ENCODE results near the gene SYMPK. TPM values are rescaled to one million over a fixed set of nuclear protein-coding genes. Genes with fewer than 3 reads are reported as not detected.
A peak's percentile ranks its signal among the peaks of the same experiment; 100 is the strongest.

Gene SYMPK
- total RNA-seq, 1 donor from 2014 or later = 72.1 TPM

GRCh38 chr19:45890877-45891276 lies 27.9 kb upstream of the SYMPK start:
- no peak for DNase-seq (ENCODE audit: extremely low spot score, unreplicated experiment)
- H3K4me1 Mint-ChIP-seq (ENCODE audit: unreplicated experiment) = peaks cover 9% of the 10 kb centered on the region
- H3K27ac Mint-ChIP-seq (ENCODE audit: unreplicated experiment) = no peak overlapping the region
- no peaks in the 10 kb centered on the region for H3K9me3 Mint-ChIP-seq (ENCODE audit: unreplicated experiment)
- peaks cover 10% of the 10 kb centered on the region for H3K36me3 Mint-ChIP-seq (ENCODE audit: unreplicated experiment)
- TF ChIP-seq CTCF (IDR thresholded peaks at IDR 0.05) = no peak
- H3K4me3 Mint-ChIP-seq (ENCODE audit: unreplicated experiment) = no peak overlapping the region
- H3K27me3 Mint-ChIP-seq (ENCODE audit: unreplicated experiment) = no peaks in the 10 kb centered on the region

GRCh38 chr19:45889210-45889885 lies 26.4 kb upstream of the SYMPK start:
- no peak overlapping the region for H3K27ac Mint-ChIP-seq (ENCODE audit: unreplicated experiment)
- no peak overlapping the region for H3K4me3 Mint-ChIP-seq (ENCODE audit: unreplicated experiment)
- no peaks in the 10 kb centered on the region for H3K9me3 Mint-ChIP-seq (ENCODE audit: unreplicated experiment)
- H3K36me3 Mint-ChIP-seq (ENCODE audit: unreplicated experiment) = peaks cover 2% of the 10 kb centered on the region
- H3K4me1 Mint-ChIP-seq (ENCODE audit: unreplicated experiment) = peaks cover 14% of the 10 kb centered on the region
- H3K27me3 Mint-ChIP-seq (ENCODE audit: unreplicated experiment) = no peaks in the 10 kb centered on the region
- no peak for DNase-seq (ENCODE audit: extremely low spot score, unreplicated experiment)
- no peak for TF ChIP-seq CTCF (IDR thresholded peaks at IDR 0.05)

- Mint-ChIP-seq H3K36me3 (ENCODE audit: unreplicated experiment) (peaks cover 6% of the 10 kb centered on the region), H3K4me3 (ENCODE audit: unreplicated experiment) (peak overlapping the region; percentile 96), H3K27ac (ENCODE audit: unreplicated experiment) (peak overlapping the region; percentile 98), H3K27me3 (ENCODE audit: unreplicated experiment) (no peaks in the 10 kb centered on the region), H3K9me3 (ENCODE audit: unreplicated experiment) (no peaks in the 10 kb centered on the region), H3K4me1 (ENCODE audit: unreplicated experiment) (peaks cover 22% of the 10 kb centered on the region)
- DNase-seq (ENCODE audit: extremely low spot score, unreplicated experiment) = no peak
- TF ChIP-seq CTCF (IDR thresholded peaks at IDR 0.05) = no peak
Observed at GRCh38 chr19:45887200-45887710, 24.3 kb upstream of the SYMPK start.

DNA sequence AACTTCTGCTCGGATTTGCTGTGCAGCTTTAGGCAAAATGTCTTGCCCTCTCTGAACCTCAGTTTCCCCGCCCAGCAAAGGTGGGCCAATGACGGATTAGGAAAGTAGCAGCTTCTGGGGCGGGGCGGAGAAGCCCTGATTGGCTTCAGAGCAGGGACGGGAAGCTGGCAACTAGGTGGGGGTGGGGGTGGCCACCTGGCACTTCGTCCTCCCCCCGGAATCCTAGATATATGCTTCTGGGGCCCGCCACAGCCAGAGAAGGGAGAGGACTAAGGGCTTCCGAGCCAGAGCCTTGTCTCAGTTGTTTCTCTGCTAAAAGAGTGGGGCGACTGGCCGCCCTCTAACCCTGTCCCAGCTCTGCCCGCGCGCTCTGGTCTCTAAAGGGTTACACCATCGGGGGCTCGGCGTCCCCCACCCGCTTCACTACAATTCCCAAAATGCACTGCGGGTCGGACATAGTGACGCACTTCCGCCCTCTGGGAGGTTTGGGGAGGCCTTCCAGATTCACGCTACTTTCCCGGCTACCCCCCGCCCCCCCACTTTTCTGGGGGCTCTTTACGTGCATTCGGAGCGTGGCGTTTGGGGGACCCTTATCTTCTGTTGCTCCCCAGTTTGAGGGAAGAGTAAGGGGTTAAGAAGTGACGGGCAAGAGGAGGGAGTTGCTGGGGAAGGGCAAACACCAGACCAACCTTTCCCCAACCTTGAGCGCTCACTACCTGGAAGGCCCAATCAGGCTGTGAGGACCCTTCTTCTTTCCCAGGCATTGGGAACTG lies 23.7 kb upstream of the SYMPK start:
- TF ChIP-seq CTCF (IDR thresholded peaks at IDR 0.05) = no peak
- Mint-ChIP-seq H3K27me3 (ENCODE audit: unreplicated experiment) (no peaks in the 10 kb centered on the region), H3K9me3 (ENCODE audit: unreplicated experiment) (no peaks in the 10 kb centered on the region), H3K36me3 (ENCODE audit: unreplicated experiment) (peaks cover 6% of the 10 kb centered on the region), H3K4me1 (ENCODE audit: unreplicated experiment) (peaks cover 22% of the 10 kb centered on the region), H3K4me3 (ENCODE audit: unreplicated experiment) (peak overlapping the region; percentile 96), H3K27ac (ENCODE audit: unreplicated experiment) (peak overlapping the region; percentile 98)
- DNase-seq (ENCODE audit: extremely low spot score, unreplicated experiment) = peak; percentile 95
